ENCODE measurements around the gene ICA1L. TPM values are rescaled to one million over a fixed set of nuclear protein-coding genes. Genes with fewer than 3 reads are reported as not detected.

ICA1L gene
- total RNA-seq, 4 donors from 2014 or later = 0.72 to 3.0 (median 1.4) TPM

- no peak for DNase-seq (ENCODE audit: low spot score in 2 of 2)
- intact Hi-C loops (cut with DNase I; ENCODE audit: low total_unique reads) = no loop called here
- 87 to 90% methylated on average over 5 of the region's 5 CpGs for WGBS, 2 donors
- no peak overlapping the region for H3K4me3 ChIP-seq (ENCODE audit: low read depth, poor library complexity, severe bottlenecking)
- TF ChIP-seq CTCF (IDR thresholded peaks at IDR 0.05) = no peak
- TF ChIP-seq POLR2A (IDR thresholded peaks at IDR 0.05) = no peak
These were observed 12.6 kb upstream of the ICA1L start for GRCh38 chr2:202883987-202884675.

- intact Hi-C loops (cut with DNase I; ENCODE audit: low total_unique reads) = no loop called here
- TF ChIP-seq POLR2A (IDR thresholded peaks at IDR 0.05) = no peak
- no peak for TF ChIP-seq CTCF (IDR thresholded peaks at IDR 0.05)
- WGBS, 2 donors = 90 to 97% methylated on average over 4 of the region's 4 CpGs
- no peak overlapping the region for H3K4me3 ChIP-seq (ENCODE audit: low read depth, poor library complexity, severe bottlenecking)
- no peak for DNase-seq (ENCODE audit: low spot score in 2 of 2)
These were observed 10.0 kb upstream of the ICA1L start for GRCh38 chr2:202881570-202881969.

- 94 to 95% methylated on average over 2 of the region's 2 CpGs for WGBS, 2 donors
- intact Hi-C loops (cut with DNase I; ENCODE audit: low total_unique reads) = loop anchor here (10.0 kb wide), 1 partner anchor 293 kb away; no protein-coding TSS in a partner anchor
- no peak overlapping the region for H3K4me3 ChIP-seq (ENCODE audit: low read depth, poor library complexity, severe bottlenecking)
- no peak for DNase-seq (ENCODE audit: low spot score in 2 of 2)
- TF ChIP-seq CTCF (IDR thresholded peaks at IDR 0.05) = no peak
- TF ChIP-seq POLR2A (IDR thresholded peaks at IDR 0.05) = no peak
These were observed 6.1 kb upstream of the ICA1L start for GRCh38 chr2:202877699-202878098.

GRCh38 chr2:202870431-202871299, 901 bp downstream of the ICA1L start:
- TF ChIP-seq POLR2A (IDR thresholded peaks at IDR 0.05) (no peak), CTCF (IDR thresholded peaks at IDR 0.05) (no peak)
- 3% methylated on average over 37 of the region's 37 CpGs for WGBS, 2 donors
- intact Hi-C loops (cut with DNase I; ENCODE audit: low total_unique reads) = loop anchor here (10.0 kb wide), 1 partner anchor 286 kb away; no protein-coding TSS in a partner anchor
- DNase-seq (ENCODE audit: low spot score in 2 of 2) = peak; percentile 32 to 90
- H3K4me3 ChIP-seq (ENCODE audit: low read depth, poor library complexity, severe bottlenecking) = peak overlapping the region; percentile 60

- intact Hi-C loops (cut with DNase I; ENCODE audit: low total_unique reads) = no loop called here
- DNase-seq (ENCODE audit: low spot score in 2 of 2) = no peak
- TF ChIP-seq POLR2A (IDR thresholded peaks at IDR 0.05) (no peak), CTCF (IDR thresholded peaks at IDR 0.05) (no peak)
- 94 to 98% methylated on average over 3 of the region's 3 CpGs for WGBS, 2 donors
- no peak overlapping the region for H3K4me3 ChIP-seq (ENCODE audit: low read depth, poor library complexity, severe bottlenecking)
These were observed 9.6 kb downstream of the ICA1L start for GRCh38 chr2:202861987-202862386.

Measured in lower leg skin (tissue), 4 donors.